ENCODE results near the gene DEFB123. TPM values are rescaled to one million over a fixed set of nuclear protein-coding genes. Genes with fewer than 3 reads are reported as not detected.
"Not testable (repeated sequence)": the region's sequence is repeated elsewhere in the genome, so short reads cannot be mapped to it uniquely, and the experiment has no call there.

DEFB123 gene
- total RNA-seq, 1 donor from 2014 or later = not detected

DNA sequence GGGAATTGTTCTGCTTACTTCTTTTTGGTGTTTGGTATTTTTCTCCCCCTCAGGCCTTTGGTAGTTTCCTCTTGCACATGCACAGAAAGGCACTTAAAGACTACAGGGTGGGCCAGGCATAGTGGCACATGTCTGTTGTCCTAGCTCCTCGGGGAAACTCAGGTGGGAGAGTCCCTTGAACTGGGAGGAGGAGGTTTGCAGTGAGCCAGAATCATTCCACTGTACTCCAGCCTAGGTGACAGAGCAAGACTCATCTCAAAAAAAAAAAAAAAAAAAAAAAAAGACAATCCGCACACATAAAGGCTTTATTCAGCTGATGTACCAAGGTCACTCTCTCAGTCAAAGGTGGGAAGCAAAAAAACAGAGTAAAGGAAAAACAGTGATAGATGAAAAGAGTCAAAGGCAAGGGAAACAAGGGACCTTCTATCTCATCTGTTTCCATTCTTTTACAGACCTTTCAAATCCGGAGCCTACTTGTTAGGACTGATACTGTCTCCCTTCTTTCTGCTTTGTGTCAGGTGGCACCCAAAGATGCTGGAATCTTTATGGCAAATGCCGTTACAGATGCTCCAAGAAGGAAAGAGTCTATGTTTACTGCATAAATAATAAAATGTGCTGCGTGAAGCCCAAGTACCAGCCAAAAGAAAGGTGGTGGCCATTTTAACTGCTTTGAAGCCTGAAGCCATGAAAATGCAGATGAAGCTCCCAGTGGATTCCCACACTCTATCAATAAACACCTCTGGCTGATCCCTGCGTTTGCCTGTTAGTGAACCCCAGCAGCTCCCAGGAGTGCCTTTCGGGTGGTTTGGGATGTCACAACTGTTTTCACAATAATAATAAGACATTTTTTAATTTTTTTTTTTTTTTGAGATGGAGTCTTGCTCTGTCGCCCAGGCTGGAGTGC, 9.3 kb downstream of the DEFB123 start:
- no peak for DNase-seq (ENCODE audit: low read depth)
- no peak overlapping the region for H3K4me3 ChIP-seq (ENCODE audit: low read depth, low read length)
- TF ChIP-seq, protein P1, sequence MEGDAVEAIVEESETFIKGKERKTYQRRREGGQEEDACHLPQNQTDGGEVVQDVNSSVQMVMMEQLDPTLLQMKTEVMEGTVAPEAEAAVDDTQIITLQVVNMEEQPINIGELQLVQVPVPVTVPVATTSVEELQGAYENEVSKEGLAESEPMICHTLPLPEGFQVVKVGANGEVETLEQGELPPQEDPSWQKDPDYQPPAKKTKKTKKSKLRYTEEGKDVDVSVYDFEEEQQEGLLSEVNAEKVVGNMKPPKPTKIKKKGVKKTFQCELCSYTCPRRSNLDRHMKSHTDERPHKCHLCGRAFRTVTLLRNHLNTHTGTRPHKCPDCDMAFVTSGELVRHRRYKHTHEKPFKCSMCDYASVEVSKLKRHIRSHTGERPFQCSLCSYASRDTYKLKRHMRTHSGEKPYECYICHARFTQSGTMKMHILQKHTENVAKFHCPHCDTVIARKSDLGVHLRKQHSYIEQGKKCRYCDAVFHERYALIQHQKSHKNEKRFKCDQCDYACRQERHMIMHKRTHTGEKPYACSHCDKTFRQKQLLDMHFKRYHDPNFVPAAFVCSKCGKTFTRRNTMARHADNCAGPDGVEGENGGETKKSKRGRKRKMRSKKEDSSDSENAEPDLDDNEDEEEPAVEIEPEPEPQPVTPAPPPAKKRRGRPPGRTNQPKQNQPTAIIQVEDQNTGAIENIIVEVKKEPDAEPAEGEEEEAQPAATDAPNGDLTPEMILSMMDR (conservative IDR thresholded peaks at IDR 0.05; ENCODE audit: low read depth, low read length) = no peak

DNA sequence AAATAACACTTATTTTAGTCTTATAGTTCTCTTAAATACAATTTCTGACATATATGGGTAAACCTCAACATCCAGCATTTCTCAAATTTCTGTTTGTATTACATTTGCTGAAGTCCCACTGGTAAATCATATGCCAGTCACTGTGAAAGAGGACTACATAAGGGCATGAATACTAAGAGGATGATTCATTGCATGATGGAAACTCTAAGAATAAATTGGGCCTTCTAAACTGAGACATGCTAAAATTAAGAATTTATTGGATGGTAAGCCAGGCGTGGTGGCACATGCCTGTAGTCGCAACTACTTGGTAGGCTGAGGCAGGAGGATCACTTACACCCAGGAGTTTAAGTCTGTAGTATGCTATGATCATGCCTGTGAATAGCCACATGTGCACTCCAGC, 12.1 kb downstream of the DEFB123 start:
- no peak overlapping the region for H3K4me3 ChIP-seq (ENCODE audit: low read depth, low read length)
- TF ChIP-seq, protein P1 (conservative IDR thresholded peaks at IDR 0.05; ENCODE audit: low read depth, low read length) = no peak
- DNase-seq (ENCODE audit: low read depth) = no peak

DNA sequence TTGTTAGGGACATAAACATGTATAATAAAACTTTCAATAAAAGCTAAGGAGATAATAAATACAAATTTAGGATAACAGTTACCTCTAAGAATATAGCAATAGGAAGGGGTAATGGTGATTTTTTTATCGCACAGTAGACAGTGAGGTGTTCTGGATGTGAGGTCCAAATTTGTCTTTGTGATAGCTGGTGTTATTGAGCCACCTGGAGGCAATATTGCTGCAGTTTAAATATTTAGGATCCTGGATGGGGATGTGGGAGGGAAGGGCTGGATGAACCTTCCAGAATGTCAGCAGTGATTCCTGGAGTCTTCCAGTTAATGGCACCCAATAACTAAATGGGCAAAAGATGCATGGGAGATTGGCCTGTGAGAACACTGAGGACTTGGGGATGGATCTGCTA, 13.9 kb downstream of the DEFB123 start:
- no peak overlapping the region for H3K4me3 ChIP-seq (ENCODE audit: low read depth, low read length)
- TF ChIP-seq, protein P1 (conservative IDR thresholded peaks at IDR 0.05; ENCODE audit: low read depth, low read length) = no peak
- DNase-seq (ENCODE audit: low read depth) = no peak

DNA sequence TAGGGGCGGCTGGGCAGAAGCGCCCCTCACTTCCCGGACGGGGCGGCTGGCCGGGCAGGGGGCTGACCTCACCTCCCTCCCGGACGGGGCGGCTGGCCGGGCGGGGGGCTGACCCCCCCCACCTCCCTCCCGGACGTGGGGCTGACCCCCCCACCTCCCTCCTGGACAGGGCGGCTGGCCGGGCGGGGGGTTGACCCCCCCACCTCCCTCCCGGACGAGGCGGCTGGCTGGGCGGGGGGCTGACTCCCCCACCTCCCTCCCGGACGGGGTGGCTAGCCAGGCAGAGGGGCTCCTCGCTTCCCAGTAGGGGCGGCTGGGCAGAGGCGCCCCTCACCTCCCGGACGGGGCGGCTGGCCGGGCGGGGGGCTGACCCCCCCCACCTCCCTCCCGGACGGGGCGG, 30.5 kb downstream of the DEFB123 start:
- not testable (repeated sequence) for H3K4me3 ChIP-seq (ENCODE audit: low read depth, low read length); DNase-seq (ENCODE audit: low read depth)

DNA sequence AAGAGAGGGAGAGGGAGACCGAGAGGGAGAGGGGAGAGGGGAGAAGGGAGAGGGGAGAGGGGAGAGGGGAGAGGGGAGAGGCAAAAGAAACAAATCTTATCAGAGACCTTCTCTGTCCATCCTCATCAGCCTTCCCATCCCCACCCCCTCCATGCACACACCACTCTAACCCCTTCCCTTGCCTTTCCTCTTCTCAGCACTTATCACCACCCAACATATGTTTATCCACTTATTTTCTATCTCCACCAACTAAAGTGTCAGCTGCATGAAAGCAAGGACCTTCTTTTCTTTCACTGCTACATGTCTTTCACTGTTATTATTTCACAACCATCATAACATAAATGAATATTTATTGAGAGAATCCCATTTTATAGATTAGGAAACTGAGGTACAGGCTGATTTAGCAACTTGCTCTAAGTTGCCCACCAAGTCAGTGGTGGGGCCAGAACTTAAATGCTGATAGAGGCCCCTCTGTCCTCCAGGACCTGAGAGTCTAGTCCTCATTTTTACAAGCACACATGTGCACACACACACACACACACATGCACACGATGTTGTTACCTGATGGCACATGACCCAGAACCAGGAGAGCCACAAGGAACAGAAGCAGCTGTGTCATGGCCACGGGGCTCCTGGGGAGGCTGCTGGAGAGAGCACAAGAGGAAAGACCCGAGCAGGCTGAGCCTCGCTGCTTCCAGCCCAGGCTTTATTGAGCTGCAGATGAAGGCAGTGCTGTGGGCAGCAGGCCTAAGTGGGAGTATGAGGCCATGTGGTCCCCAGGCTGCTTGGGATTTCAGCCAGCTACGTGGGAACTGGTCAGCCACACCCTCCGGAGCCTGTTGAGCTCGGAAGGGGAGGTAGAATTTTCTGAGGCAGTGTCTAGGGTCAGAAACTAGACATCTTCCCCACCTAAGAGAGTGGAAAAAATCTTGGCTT, 32.2 kb downstream of the DEFB123 start:
- no peak for DNase-seq (ENCODE audit: low read depth)
- TF ChIP-seq, protein P1 (conservative IDR thresholded peaks at IDR 0.05; ENCODE audit: low read depth, low read length) = no peak
- no peak overlapping the region for H3K4me3 ChIP-seq (ENCODE audit: low read depth, low read length)

DNA sequence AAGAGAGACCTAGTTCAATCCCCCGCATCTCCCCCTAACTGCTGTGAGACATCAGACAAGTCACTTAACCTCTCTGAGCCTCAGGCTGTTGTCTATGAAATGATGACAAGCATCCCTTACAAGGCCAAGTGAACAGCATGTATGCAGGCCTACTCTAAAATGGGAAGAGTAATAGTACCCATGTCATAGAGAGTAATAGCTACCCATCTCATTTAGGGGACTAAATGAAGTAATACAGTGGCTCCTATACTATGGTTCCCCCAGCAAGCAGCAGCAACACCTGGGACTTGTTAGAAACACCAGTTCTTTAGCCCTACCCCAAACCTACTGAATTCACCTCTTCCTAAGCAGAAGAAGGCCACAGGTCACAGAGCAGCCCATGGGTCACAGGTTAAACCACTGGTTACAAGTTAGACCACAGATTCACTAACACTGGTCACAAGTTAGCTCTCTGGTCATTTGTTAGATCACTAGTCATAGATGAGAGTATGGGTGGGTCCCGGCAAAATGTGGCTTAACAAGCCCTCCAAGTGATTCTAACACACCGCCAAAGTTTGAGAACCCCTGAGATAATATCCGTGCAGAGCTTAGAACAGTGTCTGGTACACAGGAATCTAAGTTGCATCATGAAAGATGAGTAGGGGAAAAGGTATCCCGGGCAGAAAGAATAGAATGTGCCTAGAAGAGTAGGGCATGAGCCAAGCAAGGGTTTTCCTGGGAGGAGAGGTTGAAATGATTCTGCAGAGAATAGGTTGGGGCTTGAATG, 33.1 kb downstream of the DEFB123 start:
- TF ChIP-seq, protein P1 (conservative IDR thresholded peaks at IDR 0.05; ENCODE audit: low read depth, low read length) = no peak
- no peak overlapping the region for H3K4me3 ChIP-seq (ENCODE audit: low read depth, low read length)
- no peak for DNase-seq (ENCODE audit: low read depth)

DNA sequence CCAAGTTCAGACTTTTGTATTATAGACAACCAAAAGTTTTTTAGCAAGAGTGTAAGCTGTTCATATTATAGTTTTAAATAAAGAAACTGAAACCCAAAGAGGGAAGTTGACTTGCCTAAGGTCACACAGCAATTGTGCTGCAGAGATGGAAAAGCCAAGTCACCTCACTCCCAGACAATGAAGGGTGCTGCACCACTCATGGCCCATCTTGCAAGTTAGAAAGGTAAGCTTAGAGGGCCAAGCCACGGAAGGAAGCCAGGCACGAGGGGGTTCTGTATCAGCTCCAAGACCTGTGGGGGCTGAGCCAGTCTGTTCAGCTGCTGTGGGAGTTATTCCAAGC, 33.6 kb downstream of the DEFB123 start:
- DNase-seq (ENCODE audit: low read depth) = no peak
- TF ChIP-seq, protein P1 (conservative IDR thresholded peaks at IDR 0.05; ENCODE audit: low read depth, low read length) = no peak
- H3K4me3 ChIP-seq (ENCODE audit: low read depth, low read length) = no peak overlapping the region

Measured in epithelial cell of proximal tubule (primary cell).